ENCODE measurements around the gene LTBP1.

GRCh38 chr2:33318456-33318855, 371.7 kb downstream of the LTBP1 start:
- TF ChIP-seq, protein P1, sequence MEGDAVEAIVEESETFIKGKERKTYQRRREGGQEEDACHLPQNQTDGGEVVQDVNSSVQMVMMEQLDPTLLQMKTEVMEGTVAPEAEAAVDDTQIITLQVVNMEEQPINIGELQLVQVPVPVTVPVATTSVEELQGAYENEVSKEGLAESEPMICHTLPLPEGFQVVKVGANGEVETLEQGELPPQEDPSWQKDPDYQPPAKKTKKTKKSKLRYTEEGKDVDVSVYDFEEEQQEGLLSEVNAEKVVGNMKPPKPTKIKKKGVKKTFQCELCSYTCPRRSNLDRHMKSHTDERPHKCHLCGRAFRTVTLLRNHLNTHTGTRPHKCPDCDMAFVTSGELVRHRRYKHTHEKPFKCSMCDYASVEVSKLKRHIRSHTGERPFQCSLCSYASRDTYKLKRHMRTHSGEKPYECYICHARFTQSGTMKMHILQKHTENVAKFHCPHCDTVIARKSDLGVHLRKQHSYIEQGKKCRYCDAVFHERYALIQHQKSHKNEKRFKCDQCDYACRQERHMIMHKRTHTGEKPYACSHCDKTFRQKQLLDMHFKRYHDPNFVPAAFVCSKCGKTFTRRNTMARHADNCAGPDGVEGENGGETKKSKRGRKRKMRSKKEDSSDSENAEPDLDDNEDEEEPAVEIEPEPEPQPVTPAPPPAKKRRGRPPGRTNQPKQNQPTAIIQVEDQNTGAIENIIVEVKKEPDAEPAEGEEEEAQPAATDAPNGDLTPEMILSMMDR (conservative IDR thresholded peaks at IDR 0.05; ENCODE audit: low read length), result no peak
- no peak for TF ChIP-seq EZH2phosphoT487 (IDR thresholded peaks at IDR 0.05; ENCODE audit: borderline replicate concordance, low read depth, low read length)
